ENCODE results near the gene ATR. TPM values are rescaled to one million over a fixed set of nuclear protein-coding genes. Genes with fewer than 3 reads are reported as not detected.
"Not testable (repeated sequence)": the region's sequence is repeated elsewhere in the genome, so short reads cannot be mapped to it uniquely, and the experiment has no call there.

ATR gene
- total and polyA plus RNA-seq, 11 donors = 5.4 to 17.0 (median 11.0) TPM

DNA sequence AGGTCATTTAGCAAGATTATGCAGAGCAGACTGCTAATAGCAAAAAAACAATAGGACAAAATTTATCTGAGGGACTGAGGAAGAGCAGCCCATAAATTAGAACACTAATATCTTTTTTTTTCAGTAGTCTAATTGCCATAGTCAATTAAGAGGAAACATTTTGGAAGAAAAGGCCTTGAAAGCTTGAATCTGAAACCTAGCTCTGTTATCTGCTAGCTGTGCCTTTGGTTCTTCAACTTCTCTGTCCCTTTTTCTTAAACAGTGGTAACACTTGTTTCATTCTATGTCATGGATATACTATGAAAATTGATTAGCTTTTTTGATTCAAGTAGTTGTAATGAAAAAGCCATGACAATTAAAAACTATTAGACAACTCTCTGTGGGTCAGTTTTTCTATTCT is 1.7 kb downstream of the ATR start:
- H3K9me3 ChIP-seq = no peaks in the 10 kb centered on the region
- no peak for ATAC-seq
- TF ChIP-seq POLR2A (IDR thresholded peaks at IDR 0.05) = no peak
- TF ChIP-seq, protein P1, sequence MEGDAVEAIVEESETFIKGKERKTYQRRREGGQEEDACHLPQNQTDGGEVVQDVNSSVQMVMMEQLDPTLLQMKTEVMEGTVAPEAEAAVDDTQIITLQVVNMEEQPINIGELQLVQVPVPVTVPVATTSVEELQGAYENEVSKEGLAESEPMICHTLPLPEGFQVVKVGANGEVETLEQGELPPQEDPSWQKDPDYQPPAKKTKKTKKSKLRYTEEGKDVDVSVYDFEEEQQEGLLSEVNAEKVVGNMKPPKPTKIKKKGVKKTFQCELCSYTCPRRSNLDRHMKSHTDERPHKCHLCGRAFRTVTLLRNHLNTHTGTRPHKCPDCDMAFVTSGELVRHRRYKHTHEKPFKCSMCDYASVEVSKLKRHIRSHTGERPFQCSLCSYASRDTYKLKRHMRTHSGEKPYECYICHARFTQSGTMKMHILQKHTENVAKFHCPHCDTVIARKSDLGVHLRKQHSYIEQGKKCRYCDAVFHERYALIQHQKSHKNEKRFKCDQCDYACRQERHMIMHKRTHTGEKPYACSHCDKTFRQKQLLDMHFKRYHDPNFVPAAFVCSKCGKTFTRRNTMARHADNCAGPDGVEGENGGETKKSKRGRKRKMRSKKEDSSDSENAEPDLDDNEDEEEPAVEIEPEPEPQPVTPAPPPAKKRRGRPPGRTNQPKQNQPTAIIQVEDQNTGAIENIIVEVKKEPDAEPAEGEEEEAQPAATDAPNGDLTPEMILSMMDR (IDR thresholded peaks at IDR 0.05) = no peak
- H3K4me3 ChIP-seq = peak overlapping the region in 1 of 12 donors; percentile 5
- H3K27ac ChIP-seq = no peak overlapping the region
- H3K36me3 ChIP-seq = no peaks in the 10 kb centered on the region
- peaks cover 0 to 51% (median 24%) of the 10 kb centered on the region in 12 donors for H3K4me1 ChIP-seq
- no peak for DNase-seq
- intact Hi-C loops (cut with DNase I) = loop anchor here in 2 of 10 donors (5.0 kb wide), 1 partner anchor 426 kb away; the partner anchor contains the start of gene U2SURP (in 2 of the 2)
- H3K27me3 ChIP-seq = no peaks in the 10 kb centered on the region

DNA sequence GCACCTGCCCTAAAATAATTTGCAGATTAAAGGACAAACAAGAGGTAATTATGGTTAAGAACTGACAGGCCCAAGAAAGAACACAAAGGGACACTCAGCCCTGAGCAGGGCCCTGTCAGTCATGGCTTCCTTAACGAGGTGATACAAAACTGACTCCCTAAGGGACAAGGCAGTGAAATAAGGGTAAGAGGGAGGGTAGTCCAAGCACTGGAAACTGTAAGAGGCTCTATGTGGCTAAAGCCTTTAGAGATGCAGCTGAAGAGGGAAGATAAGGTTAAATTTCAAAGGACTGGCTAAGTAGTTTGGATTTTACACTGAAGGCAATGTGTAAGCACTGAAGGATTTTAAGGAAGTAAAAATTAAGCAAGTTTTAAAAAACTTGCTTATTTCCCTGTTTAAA is 3.9 kb downstream of the ATR start:
- no peak for ATAC-seq
- no peak for TF ChIP-seq POLR2A (IDR thresholded peaks at IDR 0.05)
- TF ChIP-seq, protein P1 (IDR thresholded peaks at IDR 0.05) = no peak
- Histone ChIP-seq H3K27ac (peak overlapping the region in 1 of 12 donors; percentile 39), H3K4me1 (peaks cover 0 to 51% (median 22%) of the 10 kb centered on the region in 12 donors), H3K36me3 (peaks cover 0 to 11% (median 3%) of the 10 kb centered on the region in 9 donors), H3K27me3 (no peaks in the 10 kb centered on the region), H3K4me3 (no peak overlapping the region), H3K9me3 (no peaks in the 10 kb centered on the region)
- intact Hi-C loops (cut with DNase I) = loop anchor here in 2 of 10 donors (5.0 kb wide), 1 partner anchor 428 kb away; the partner anchor contains the start of gene U2SURP (in 2 of the 2)
- 36 to 50% (median 41%) methylated on average over 1 of the region's 1 CpG for WGBS, 4 donors
- no peak for DNase-seq

DNA sequence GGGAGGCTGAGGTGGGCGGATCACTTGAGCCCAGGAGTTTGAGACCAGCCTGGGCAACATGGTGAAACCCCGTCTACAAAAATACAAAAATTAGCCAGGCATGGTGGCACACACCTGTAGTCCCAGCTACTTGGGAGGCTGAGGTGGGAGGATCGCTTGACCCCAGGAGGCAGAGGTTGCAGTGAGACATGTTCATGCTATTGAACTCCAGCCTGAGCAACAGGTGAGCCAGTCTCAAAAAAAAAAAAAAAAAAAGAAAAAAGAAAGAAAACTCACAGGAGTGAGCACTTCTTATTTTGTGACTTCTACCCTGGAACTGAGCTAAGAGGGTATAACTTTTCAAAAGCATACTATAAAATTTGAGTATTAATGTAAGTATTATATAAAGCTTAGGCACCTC is 4.3 kb downstream of the ATR start:
- H3K27me3 ChIP-seq; H3K4me3 ChIP-seq; ATAC-seq; DNase-seq; H3K9me3 ChIP-seq; intact Hi-C loops (cut with DNase I): not testable (repeated sequence)
- WGBS, 4 donors = 90 to 98% (median 96%) methylated on average over 3 of the region's 3 CpGs
- H3K36me3 ChIP-seq = peaks cover 0 to 11% (median 3%) of the 10 kb centered on the region in 9 donors
- peak overlapping the region in 1 of 12 donors; percentile 39 for H3K27ac ChIP-seq
- H3K4me1 ChIP-seq = peaks cover 0 to 46% (median 17%) of the 10 kb centered on the region in 12 donors

DNA sequence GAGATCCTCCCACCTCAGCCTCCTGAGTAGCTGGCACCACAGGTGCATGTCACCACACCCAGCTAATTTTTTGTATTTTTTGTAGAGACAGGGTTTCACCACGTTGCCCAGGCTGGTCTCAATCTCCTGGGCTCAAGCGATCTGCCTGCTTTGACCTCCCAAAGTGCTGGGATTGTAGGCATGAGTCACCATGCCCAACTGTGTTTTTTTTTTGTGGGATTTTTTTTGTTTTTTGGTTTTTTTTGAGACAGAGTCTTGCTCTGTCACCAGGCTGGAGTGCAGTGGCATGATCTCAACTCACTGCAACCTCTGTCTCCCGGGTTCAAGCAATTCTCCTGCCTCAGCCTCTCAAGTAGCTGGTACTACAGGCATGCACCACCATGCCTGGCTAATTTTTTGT is 9.1 kb downstream of the ATR start:
- H3K36me3 ChIP-seq = peaks cover 0 to 34% (median 19%) of the 10 kb centered on the region in 9 donors
- H3K4me3 ChIP-seq; H3K27me3 ChIP-seq; H3K27ac ChIP-seq; ATAC-seq; DNase-seq; intact Hi-C loops (cut with DNase I); H3K9me3 ChIP-seq: not testable (repeated sequence)
- WGBS, 4 donors = 96 to 98% (median 97%) methylated on average over 3 of the region's 3 CpGs
- peaks cover 0 to 10% (median 0%) of the 10 kb centered on the region in 12 donors for H3K4me1 ChIP-seq

DNA sequence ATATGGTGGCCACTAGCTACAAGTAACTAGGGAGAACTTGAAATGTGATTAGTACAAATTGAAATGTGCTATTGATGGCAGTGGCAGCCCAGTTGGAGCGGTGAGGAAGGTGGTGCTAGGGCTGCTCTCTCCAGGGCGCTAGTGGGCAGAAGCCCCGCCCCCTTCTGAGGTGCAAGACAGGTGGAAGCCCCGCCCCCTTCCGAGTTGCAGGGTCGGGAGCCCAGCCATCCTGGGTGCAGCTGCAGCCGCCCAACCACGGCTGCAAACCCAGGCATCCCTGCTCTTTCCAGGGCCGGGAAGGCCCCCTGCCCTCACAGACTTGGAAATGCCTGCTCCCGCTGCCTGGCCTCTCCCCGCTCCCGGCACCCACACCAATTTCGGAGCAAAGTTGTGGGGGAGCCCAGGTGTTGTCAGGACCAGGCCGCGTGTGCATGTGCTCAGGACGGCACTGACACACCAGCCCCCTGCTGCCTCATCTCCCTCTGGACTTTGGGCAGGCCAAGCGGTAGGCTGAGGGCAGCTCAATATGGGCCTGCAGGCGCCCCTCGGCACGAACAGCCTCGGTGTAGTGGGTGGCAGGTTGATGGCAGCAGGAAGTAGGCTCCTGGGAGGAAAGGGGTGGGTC is 10.0 kb downstream of the ATR start:
- ATAC-seq (peak in 1 of 4 donors; percentile 52), DNase-seq (no peak)
- peaks cover 0 to 43% (median 28%) of the 10 kb centered on the region in 9 donors for H3K36me3 ChIP-seq
- intact Hi-C loops (cut with DNase I) = no loop called here
- H3K27ac ChIP-seq = no peak overlapping the region
- TF ChIP-seq, protein P1 (IDR thresholded peaks at IDR 0.05) = no peak
- no peak for TF ChIP-seq POLR2A (IDR thresholded peaks at IDR 0.05)
- H3K27me3 ChIP-seq = no peaks in the 10 kb centered on the region
- WGBS, 4 donors = 73 to 81% (median 77%) methylated on average over 16 to 21 of the region's 21 CpGs
- H3K4me1 ChIP-seq = peaks cover 0 to under 1% (median 0%) of the 10 kb centered on the region in 12 donors
- no peaks in the 10 kb centered on the region for H3K9me3 ChIP-seq
- H3K4me3 ChIP-seq = no peak overlapping the region

All from heart left ventricle (tissue), 16 donors.